ENCODE measurements around the gene NUDT3.
A peak's percentile ranks its signal among the peaks of the same experiment; 100 is the strongest.
"Not testable (repeated sequence)": the region's sequence is repeated elsewhere in the genome, so short reads cannot be mapped to it uniquely, and the experiment has no call there.

NUDT3 gene

GRCh38 chr6:34247481-34248197 is 144.8 kb downstream of the NUDT3 start:
- no peak for DNase-seq

GRCh38 chr6:34246563-34247391 is 145.7 kb downstream of the NUDT3 start:
- peak; percentile 66 for DNase-seq

GRCh38 chr6:34246249-34246562 is 146.3 kb downstream of the NUDT3 start:
- no peak for DNase-seq

GRCh38 chr6:34245761-34246140 is 146.7 kb downstream of the NUDT3 start:
- not testable (repeated sequence) for DNase-seq

GRCh38 chr6:34245032-34245760 is 147.3 kb downstream of the NUDT3 start:
- not testable (repeated sequence) for DNase-seq

GRCh38 chr6:34243901-34244884 is 148.3 kb downstream of the NUDT3 start:
- peak; percentile 71 for DNase-seq

GRCh38 chr6:34243131-34243771 is 149.2 kb downstream of the NUDT3 start:
- no peak for DNase-seq

- DNase-seq: no peak
These were observed 150.0 kb downstream of the NUDT3 start for GRCh38 chr6:34242252-34243130.

- no peak for DNase-seq
These were observed 150.9 kb downstream of the NUDT3 start for GRCh38 chr6:34241351-34242215.

- DNase-seq: no peak
These were observed 151.9 kb downstream of the NUDT3 start for GRCh38 chr6:34240329-34241248.

- no peak for DNase-seq
These were observed 152.6 kb downstream of the NUDT3 start for GRCh38 chr6:34239893-34240292.

- DNase-seq: no peak
These were observed 153.0 kb downstream of the NUDT3 start for GRCh38 chr6:34239500-34239825.

- no peak for DNase-seq
These were observed 153.6 kb downstream of the NUDT3 start for GRCh38 chr6:34238585-34239499.

GRCh38 chr6:34237722-34238584 is 154.5 kb downstream of the NUDT3 start:
- peak; percentile 82 for DNase-seq

- no peak for DNase-seq
These were observed 155.2 kb downstream of the NUDT3 start for GRCh38 chr6:34237316-34237721.

- peak; percentile 90 for DNase-seq
These were observed 155.8 kb downstream of the NUDT3 start, which contains the start of gene HMGA1 for GRCh38 chr6:34236443-34237315. TSS of gene HMGA1 (plus strand) at chr6:34236873. CDS start at chr6:34240781, 3,908 bp downstream.
